B cell (primary cell): Measurements from ENCODE around the gene CCDC43.

Experiments used
- EZH2 ChIP-seq: IDR thresholded peaks from 2 replicates; pipeline ENCODE4 v1.6.1; 2012; ENCODE audit warnings: borderline replicate concordance, low read depth, mild to moderate bottlenecking, moderate library complexity, low read length; ENCODE audit not compliant: insufficient read depth, poor library complexity, severe bottlenecking
- TF ChIP-seq, protein P1 (sequence below): fragments of 200-600 bp; IDR thresholded peaks from one replicate; pipeline ENCODE4 v1.8.0; 2022; ENCODE audit warnings: antibody characterized with exemption, mild to moderate bottlenecking

DNA sequence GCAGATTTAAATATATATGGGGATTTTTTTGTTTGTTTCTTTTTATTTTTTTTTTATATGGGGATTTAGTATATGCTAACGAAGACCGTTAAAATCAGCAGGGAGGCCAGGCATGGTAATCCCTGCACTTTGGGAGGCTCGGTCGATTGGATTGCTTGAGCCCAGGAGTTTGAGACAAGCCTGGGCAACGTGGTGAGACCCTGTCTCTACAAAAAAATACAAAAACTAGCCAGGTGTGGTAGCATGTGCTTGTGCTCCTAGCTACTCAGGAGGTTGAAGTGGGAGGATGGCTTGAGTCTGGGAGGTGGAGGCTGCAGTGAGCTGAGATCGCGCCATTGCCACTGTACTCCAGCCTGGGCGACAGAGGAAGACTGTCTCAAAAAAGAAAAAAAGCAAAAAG is 55.6 kb downstream of the CCDC43 start:
- TF ChIP-seq, protein P1, sequence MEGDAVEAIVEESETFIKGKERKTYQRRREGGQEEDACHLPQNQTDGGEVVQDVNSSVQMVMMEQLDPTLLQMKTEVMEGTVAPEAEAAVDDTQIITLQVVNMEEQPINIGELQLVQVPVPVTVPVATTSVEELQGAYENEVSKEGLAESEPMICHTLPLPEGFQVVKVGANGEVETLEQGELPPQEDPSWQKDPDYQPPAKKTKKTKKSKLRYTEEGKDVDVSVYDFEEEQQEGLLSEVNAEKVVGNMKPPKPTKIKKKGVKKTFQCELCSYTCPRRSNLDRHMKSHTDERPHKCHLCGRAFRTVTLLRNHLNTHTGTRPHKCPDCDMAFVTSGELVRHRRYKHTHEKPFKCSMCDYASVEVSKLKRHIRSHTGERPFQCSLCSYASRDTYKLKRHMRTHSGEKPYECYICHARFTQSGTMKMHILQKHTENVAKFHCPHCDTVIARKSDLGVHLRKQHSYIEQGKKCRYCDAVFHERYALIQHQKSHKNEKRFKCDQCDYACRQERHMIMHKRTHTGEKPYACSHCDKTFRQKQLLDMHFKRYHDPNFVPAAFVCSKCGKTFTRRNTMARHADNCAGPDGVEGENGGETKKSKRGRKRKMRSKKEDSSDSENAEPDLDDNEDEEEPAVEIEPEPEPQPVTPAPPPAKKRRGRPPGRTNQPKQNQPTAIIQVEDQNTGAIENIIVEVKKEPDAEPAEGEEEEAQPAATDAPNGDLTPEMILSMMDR: no peak
- no peak for TF ChIP-seq EZH2
